ENCODE data around the gene DTYMK.

Gene DTYMK

DNA sequence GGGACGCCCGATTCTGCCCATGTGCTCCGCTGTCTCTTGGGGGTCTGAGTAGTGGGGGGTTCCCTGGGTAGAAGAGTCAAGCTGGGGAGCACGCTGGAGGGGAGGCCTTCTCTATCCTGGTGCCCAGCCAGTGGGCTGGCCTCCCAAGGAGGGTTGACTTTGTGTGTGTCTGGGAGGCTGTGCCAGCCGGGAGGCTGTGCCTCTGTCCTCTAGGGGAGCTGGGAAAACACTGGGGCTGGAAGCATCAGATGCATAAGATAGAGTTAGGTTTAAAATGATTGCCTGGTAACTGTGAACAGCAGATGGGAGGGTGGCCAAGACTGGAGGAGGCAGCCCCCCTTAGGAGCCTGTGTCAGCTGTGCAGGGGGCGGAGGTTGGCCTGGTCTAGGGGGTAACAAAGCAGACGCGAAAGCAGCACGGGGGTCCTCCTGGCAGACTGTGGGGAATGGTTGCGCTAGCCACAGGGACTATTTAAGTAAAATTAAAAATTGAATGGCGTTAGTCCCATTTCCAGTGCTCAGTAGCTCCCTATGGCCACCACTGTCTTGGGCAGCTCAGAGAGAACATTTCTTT lies 16.5 kb upstream of the DTYMK start:
- DNase-seq, result peak; percentile 21

DNA sequence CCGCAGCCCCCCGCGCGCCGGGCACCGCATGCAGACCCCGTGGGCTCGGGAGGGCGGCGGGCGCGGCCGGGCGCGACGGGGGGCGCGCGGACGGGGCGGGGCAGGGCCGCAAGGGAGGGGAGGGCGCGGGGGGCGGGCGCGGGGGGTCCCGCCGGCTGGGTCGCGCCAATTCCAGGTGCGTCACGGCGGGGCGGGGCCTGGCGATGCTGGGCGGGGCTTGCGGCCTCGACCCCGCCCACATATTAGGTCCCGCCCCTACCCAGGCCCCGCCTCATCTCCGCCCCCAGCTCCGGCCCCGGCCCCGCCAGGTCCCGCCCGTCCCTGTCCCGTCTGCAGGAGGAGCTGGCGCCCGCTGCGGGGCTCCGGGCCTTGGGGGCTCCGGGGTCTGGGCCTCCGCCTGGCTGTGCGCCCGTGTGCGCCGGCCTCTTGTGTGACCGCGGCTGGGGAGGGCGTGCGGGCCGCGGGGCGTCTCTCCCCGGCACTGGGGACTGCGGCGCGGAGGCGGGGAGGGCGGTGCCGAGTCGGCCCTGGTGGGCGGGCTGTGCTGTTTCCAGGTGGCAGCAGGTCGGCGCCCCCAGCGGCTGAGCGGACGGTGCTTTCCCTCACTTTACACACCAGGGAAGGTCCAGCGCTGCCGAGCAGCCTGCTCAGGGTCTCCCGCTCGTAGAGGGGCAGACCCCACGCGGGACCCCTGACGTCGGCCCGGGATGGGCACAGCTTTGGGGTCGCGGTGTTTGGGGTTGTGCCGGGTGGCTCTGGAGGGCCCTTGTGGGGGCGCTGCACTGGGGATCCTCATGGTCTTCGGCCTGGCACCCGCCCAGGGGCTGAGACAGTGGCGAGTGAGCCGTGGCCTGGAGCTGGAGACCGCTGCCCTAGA lies 15.8 kb upstream of the DTYMK start:
- DNase-seq, result peak; percentile 71

DNA sequence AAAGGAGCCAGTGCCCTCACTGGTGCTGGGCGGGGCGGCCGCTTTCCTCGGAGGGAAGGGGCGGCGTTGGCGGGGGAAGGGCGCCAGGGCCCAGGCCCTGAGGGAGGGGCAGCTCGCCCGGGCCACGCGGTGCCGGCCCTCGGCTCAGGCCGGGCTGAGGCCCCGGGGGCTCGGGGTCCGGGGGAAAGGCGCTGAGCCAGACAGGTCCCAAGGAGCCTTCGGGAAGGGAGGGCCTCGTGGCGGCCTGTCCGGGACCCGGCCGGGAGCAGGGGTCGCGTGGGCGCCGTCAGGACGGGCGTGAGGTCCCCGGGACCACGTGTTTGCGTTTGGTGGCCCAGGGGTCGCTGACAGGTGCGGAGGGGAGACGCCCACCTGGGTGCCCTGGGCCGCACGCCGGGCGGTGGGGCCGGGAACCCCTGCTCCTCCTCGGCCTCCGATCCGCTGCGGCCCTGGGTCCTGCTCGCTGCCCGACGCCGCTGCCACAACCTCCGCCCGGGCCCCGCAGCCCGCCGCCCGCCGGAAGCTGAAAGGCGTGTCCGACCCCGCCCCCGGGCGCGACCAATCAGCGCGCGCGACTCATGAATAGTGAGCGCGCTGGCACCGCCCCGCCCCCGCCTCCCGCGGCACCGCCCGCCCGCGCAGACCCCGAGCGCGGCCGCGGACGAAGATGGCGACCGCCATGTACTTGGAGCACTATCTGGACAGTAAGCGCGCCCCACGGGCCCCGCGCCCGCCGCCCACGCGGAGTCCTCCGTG lies 15.0 kb upstream of the DTYMK start, which contains the start of gene ING5:
Gene ING5 (plus strand): TSS at position 641 of the 756 bp plus-strand sequence. CDS start 27 bp downstream, at position 668.
- peak; percentile 74 for DNase-seq

DNA sequence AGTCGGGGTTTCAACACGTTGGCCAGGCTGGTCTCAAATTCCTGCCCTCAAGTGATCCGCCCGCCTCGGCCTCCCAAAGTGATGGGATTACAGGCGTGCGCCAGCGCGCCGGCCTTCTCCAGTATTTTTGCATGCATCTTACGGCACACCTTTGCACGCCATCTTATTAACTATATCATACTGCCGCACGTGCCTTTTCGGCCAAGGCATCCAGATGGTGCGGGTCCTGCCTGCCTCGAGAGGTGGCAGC lies 14.5 kb upstream of the DTYMK start:
- DNase-seq, result peak; percentile 77

DNA sequence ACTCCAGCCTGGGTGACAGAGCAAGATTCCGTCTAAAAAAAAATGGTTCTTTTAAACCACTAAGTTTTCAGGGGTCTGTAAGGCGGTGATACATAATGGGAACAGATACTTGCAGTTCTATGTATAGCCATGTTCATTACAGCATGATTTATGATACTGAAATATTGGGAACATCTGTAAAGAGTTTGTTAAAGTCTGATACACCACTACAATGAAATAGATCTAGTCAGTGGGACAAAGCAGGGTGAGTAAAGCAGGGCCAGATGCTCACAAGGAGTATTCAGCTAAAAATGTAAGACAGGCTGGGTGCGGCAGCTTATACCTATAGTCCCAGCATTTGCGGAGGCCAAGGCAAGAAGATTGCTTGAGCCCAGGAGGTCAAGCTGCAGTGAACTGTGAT lies 9.0 kb upstream of the DTYMK start:
- no peak for DNase-seq

DNA sequence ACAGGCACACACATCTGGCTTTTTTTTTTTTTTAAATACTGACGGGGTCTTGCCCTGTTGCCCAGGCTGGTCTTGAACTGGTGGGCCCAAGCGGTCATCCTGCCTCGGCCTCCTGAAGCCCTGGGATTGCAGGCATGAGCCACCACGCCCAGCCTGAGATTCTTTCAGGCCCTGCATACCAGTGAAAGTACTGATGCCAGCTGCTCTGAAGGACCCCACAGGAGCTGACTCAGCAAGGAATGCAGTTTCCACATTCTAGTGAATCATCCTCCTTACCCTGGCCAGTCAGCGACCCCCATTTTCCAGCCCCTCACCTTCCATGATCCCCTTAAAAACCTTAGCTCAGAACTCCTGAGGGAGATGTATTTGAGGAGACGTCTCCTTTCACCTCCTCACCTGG lies 5.8 kb upstream of the DTYMK start:
- DNase-seq, result no peak

DNA sequence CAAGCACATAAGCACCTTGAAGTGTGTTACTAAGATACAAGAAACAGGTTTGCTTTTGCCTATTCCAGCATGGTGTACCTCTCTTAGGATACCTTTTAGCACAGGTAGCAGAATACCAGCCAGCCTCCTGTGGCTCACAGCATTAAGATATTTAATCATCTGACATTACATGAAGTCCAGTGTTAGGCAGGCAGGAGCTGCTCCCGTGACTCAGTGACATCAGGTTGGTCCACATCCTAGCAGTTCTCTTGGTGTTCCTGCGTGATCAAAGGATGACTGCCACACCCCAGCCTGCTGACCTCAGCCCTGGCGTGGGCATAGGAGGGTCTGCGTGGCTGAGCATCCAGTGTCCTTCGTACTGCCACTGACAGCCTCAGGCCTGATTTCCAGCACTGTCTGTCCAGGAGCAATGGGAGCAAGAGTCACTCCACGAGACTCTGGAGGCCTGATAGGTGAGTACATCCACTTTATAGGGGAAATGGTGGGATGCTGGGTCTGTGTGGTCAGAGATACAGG lies 3.6 kb upstream of the DTYMK start:
- no peak for DNase-seq

DNA sequence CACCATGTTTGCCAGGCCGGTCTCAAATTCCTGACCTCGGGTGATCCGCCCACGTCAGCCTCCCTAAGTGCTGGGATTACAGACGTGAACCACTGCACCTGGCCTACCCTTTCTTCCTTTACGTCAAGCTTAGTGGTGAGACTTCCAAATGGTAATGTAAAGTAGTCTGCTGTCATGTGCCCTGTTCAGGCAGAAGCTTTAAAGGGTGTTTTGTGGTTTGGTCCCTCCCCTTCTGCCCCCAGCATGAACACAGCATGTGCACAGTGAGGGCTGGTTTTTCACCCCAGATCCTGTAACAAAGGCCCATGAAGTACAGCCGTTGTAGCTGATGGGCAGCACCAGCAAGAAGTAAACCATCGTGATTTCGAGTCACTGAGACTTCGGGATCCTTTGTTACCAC lies 2.7 kb upstream of the DTYMK start:
- DNase-seq, result no peak

DNA sequence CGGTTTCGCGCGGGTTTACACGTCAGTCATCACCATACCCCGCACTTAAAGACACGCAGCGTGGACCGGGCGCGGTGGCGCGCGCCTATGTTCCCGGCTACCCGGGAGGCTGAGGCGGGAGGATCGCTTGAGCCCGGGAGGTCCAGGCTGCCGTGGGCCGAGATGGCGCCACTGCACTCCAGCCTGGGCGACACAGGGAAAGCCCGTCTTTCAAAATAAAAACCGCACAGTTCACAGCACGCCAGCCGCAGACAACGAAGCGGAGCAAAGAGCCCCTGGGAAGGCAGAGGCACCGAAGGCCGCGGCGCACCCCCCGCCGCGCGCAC lies 328 bp downstream of the DTYMK start:
- DNase-seq, result no peak

DNA sequence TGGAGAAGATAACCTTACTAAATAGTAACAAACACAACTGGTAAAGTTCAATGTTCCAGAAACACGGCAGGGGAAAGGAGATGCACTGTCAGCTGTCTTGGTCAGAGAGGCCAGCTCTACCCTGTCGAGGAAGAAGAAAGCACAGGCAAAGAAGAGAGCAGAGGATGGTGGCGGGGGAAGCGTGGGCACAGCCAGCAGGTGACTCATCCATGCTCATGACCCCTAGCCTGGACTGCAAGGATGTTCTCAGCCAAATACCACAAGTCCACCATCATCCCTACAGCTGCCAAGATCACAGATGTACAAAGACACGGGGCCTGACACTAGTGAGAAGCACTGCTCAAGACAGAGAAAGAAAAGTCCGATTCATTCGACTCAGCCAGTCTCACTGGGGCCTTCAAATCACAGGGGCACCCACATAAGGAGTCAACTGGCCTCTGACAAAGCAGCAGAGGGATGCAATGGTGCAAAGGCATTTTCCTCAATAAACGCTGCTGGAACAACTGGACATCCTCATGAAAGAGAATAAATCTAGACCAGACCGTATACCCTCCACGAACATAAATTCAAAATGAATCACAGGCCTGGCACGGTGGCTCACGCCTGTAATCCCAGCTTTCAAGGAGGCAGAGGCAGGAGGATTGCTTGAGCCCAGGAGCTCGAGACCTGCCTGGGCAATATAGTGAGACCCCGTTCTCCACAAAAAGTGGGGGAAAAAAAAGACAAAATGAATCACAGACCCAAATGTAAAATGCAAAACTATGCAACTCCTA lies 5.6 kb downstream of the DTYMK start:
- no peak for DNase-seq

DNA sequence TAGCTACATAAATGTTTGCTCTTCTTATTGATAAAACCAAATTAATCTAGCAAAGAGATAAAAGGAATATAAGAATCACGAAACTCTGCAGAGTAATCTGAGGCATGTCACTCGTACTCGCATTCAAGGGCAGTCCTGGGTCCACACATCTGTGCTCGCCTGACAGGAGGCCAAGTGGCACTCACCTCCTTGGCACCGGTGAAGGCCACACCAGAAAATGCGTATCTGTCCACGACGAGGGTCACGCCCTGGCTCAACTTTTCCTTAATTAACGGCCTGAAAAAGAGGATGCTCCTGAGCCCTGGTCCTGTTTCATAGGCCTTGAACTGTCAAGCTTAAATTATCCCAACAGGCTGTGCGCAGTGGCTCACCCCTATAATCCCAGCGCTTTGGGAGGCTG lies 6.6 kb downstream of the DTYMK start:
- DNase-seq, result no peak

DNA sequence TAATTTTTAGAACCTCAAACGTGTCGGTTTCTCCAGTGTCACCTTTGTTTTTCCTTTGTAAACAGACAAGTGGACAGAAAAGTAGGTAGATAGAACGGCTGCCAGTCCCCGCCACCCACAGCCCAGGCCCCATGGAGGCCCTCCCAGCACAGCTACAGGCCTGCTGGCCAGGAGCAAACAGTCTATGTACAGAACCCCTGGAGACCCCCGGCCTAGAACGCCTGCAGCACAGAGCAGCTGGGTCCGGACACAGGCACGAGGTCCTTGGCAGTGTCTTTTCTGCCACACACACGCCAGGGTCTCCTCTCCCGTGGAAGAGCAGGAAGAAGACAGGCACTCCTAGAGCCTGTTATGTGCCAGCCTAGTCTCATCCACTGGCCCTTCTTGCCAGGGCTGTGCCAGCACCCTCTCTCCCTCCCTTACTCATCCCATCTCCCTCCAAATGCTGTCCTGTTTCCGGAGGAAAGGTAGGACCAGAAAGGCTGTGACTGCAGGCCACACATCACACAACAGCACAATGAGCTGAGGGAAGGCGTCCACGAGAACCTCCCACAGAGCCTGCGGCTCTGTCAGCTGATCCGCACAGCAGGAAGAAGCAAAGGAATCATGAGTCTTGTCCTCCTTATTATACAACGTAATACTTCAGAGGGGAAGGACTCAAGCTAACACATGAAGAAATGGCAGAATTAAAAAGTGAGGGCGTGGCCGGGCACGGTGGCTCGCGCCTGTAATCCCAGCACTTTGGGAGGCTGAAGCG lies 7.7 kb downstream of the DTYMK start:
- no peak for DNase-seq

DNA sequence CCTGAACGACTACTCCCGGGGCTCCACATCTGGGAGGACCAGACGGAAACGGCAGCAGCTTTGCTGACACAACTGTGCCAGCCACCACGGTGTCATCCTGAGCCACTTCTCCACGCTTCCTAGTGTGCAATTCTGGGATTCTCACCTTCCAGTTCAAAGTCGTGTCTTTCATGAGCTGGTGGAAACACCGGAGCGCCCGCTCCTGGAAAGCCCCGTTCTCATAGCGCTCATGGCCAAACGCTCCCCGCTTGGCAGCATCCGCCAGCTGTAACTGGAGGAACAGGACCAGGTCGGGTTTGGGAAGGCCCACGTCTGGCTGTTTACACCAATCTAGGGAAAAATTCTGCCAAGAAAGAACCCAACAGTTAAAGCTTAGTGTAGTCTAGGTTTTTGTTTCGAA lies 8.3 kb downstream of the DTYMK start:
- DNase-seq, result no peak

DNA sequence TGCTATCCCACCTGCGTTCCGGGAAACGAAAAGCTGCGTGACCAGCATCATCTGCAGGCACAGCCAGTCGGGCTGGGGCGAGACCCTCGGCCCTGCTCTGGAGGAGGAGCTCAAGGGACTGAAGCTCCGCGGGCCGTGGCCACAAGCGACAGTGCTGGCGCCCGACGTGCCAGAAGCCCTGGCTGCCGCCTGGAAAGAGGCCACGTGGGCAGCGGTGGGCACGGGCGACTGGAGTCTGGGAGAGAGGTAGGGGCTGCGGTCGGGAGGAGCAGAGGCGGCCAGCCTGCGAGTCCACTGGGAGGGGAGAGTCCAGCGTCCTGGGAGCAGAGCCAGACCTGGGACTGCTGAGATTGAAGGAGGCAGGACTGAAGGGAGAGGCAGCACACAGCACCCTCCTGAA lies 9.2 kb downstream of the DTYMK start:
- no peak for DNase-seq

DNA sequence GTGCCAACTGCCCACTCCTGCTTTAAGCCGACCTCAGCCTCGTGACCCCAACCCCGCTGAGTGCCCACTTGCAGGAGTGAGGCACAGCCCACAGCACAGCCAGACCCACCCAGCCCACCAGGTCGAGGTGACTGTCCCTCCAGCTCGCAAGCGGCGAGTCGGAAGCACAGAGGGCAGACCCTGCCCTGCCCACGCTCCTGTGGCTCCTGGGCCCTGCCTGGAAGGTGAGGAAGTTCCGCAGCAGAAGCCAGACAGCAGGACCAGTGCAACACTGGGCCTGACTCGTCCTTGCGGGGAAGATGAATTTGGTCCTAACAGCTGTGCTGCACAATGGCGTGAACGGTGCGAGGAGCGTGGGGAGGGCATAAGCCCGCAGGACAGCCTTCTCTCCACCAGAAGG lies 9.9 kb downstream of the DTYMK start:
- DNase-seq, result no peak

DNA sequence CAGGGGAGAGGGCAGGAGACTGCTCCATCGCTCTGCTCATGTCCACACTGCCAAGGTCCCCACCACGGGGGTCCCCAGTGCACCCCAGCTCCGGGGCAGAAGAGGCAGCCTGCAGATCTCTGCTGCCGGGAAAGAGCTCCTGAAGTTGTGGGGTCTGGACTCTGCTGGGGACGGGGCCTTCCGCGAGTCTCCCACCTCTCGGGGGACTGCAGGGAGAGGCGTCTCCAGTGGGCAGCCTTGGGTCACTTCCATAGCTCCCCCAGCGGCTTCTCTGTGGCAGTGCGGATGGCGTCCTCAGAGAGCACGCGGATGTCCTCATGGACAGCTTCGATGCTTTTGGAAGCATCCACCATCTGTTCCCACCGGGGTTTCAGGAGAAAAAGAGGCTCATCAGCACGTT lies 10.7 kb downstream of the DTYMK start:
- DNase-seq, result no peak

DNA sequence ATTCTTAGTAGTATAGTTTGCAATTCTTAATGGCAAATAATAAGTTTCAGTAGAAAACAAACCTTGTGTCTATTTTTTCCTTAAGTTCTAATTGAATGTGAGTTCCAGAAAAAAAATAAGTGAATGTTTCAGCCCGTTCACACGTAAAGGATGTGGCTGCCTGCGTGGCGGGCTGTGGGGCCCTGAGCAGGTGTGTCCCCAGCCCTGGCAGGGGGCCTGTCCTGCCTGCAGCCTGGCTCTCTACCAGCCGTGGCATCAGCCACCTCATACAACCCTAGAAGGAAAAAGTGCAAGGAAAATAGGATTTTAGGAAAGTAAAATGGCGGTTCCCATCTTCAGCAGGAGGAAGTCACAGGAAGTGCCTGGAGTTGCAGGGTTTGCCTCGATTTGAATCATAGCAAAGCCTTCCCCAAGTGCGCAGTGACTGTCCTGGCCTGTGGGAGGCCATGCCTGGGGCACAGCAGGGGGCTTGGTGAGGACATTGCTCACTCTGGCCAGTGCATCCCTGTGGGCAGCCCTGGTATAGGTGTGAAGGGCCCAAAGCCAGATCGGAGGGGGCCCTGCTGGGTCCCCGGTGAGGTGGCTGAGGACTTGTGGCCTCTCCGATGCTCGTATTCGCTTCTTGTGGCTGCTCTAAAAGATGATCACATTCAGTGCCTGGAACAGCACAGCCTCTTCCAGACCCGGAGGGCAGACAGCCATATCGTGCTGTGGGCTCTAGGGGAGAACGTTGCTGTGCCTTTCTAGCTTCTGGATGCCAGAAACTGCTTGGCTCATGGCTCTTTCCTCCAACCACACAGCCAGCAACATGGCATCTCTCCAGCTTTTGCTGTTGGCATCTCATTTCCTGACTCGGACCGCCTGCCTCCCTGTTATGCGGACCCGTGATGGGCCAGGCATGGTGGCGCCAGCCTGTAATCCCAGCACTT lies 12.6 kb downstream of the DTYMK start:
- no peak for DNase-seq

DNA sequence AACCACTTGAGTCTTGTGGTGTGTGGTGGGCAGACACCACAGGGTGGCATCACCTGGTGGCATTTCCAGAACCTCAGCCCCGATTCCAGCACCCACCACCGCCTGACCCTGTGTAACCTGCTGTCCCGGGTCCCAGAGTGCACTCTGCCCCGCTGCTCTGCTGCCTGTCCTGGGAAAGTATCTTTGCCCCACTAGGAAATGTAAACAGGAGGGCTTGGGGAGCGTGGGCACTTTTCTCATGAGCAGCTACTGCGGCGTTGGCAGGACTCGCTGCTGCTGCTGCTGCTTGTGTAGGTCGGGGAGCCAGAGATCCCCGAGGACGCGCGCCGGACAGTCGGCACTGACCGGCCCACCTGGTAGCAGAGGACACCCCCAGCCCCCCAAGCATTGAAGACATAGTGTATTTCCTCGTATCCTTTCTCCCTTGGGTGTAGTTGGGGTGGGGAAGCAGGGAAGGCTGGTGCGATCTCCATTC lies 13.4 kb downstream of the DTYMK start:
- no peak for DNase-seq

DNA sequence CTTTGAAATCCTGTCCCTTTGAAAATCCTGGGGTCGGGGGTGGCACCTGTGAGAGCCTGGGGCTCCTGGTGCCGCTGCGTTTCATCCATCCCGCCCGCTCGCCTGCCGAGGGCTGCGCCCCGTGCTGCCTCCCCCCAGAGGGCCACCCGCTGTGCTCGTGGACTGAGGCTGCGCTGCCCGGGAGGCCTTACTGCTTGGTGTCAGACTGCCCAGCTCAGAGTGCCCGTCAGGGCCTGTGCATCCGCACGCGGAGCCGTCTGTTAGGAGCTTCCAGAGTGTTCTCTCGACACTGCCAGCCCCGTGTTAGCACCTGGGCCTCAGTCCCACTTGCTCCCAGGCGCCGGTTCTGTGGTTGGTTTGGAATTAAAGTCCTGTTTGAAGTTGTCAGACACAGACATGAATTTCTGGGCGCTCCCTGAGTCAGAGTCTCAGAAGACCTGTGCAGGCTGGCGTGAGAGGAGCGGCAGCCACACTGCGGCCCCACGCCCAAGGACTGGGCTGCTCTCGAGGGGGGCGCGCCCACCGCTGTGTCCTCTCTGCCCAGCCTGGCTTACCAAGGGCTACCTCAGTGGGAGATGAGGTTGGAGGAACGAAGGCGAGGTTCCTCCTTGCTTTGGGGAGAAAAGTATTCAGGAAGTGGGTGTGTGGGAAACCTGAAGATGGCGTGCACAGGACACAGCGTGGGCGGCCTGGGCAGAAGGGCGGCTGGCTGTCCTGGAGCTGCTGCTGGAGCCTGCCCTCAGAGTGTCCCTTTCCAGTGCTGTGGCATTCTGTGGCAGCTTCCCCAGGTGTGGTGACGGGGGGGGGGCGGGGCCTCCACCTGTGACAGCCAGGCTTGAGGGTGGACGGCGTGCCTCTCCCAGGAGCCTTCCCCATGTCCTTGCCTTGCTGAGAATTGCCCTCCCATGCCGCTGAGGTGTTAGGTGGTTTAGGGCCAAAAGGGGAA lies 14.1 kb downstream of the DTYMK start:
- no peak for DNase-seq
